Cardiac fibroblast (primary cell): Measurements from ENCODE around the gene NUDT16L1.

Source experiments
- DNase-seq, 2 donors: peaks; one replicate each; pipeline versions ENCODE4 v3.0.0 to v3.0.0-alpha.2; 2010; ENCODE audit warnings: low read depth in 2 of 2
- H3K4me3 ChIP-seq, 2 donors: replicated peaks in 1 of 2; 1 replicate in 1 of 2; 2 replicates in 1 of 2; pipeline ENCODE4 v1.5.1; 2011; ENCODE audit warnings: low read depth in 2 of 2, low read length in 2 of 2, mild to moderate bottlenecking in 2 of 2, moderate library complexity in 1 of 2
- TF ChIP-seq, protein P1 (sequence below): IDR thresholded peaks from one replicate; pipeline ENCODE4 v1.5.1; 2011; ENCODE audit warnings: low read depth, mild to moderate bottlenecking, low read length, inconsistent platforms

NUDT16L1 gene

DNA sequence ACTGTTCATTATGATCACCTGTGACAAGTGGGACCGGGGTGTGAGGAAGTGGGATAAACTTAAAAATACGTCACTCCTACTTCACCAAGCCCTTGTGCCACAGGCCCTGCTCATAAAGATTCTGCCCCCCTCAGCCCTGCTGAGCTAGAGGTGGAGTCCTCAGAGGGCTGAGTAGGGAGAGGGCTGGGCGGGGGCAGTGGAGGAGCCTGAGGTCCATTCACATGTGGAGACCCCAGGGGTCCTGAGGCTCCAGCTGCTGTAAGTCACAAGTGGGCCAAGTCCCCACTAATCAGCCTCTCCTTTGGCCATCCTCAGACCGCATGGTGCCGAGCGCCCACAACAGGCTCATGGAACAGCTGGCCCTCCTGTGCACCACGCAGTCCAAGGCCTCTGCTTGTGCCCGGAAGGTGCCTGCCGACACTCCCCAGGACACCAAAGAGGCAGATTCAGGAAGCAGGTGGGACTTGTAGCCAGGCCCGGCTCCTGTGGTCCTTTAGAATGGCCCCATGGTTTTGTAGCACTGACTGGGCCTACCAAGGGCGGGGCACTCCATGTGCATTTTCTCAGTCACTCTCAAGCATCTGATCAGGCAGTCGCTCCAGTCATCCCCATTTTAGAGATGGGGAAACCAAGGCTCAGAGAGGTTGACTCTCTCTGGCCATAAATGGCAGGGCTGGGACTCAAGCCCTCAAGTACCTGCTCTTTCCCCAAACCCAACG lies 51.4 kb downstream of the NUDT16L1 start:
- no peak overlapping the region for H3K4me3 ChIP-seq
- TF ChIP-seq, protein P1, sequence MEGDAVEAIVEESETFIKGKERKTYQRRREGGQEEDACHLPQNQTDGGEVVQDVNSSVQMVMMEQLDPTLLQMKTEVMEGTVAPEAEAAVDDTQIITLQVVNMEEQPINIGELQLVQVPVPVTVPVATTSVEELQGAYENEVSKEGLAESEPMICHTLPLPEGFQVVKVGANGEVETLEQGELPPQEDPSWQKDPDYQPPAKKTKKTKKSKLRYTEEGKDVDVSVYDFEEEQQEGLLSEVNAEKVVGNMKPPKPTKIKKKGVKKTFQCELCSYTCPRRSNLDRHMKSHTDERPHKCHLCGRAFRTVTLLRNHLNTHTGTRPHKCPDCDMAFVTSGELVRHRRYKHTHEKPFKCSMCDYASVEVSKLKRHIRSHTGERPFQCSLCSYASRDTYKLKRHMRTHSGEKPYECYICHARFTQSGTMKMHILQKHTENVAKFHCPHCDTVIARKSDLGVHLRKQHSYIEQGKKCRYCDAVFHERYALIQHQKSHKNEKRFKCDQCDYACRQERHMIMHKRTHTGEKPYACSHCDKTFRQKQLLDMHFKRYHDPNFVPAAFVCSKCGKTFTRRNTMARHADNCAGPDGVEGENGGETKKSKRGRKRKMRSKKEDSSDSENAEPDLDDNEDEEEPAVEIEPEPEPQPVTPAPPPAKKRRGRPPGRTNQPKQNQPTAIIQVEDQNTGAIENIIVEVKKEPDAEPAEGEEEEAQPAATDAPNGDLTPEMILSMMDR, result no peak
- no peak for DNase-seq

DNA sequence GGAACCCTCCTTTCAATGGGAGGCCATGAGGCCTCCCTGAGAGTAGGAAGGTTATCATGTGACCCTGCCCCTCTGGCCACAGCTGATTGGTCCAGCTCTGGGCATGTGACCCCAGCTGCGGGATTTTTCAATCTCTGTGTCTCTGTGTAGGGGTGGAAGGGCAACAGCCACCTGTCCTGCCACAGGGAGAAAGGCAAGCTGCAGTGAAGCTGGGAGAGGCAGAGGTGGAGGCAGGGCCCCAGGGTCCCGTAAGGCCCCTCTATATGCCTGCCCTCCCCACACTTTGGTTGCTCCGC lies 51.9 kb downstream of the NUDT16L1 start:
- TF ChIP-seq, protein P1, result no peak
- no peak for DNase-seq
- H3K4me3 ChIP-seq, result no peak overlapping the region
